Activated T-cell treated with anti-CD3 and anti-CD28 coated beads, Interleukin-2, amount 50 U/mL, for 1 hour (primary cell): ENCODE results near the gene NADSYN1.
"Not testable (repeated sequence)": the region's sequence is repeated elsewhere in the genome, so short reads cannot be mapped to it uniquely, and the experiment has no call there.

Experiments used
- DNase-seq: peaks from one replicate; pipeline ENCODE4 v3.0.0-alpha.2; 2020

The NADSYN1 gene

GRCh38 chr11:71530602-71531001 lies 77.6 kb downstream of the NADSYN1 start:
- DNase-seq: no peak

GRCh38 chr11:71532036-71532610 lies 79.1 kb downstream of the NADSYN1 start:
- no peak for DNase-seq

DNA sequence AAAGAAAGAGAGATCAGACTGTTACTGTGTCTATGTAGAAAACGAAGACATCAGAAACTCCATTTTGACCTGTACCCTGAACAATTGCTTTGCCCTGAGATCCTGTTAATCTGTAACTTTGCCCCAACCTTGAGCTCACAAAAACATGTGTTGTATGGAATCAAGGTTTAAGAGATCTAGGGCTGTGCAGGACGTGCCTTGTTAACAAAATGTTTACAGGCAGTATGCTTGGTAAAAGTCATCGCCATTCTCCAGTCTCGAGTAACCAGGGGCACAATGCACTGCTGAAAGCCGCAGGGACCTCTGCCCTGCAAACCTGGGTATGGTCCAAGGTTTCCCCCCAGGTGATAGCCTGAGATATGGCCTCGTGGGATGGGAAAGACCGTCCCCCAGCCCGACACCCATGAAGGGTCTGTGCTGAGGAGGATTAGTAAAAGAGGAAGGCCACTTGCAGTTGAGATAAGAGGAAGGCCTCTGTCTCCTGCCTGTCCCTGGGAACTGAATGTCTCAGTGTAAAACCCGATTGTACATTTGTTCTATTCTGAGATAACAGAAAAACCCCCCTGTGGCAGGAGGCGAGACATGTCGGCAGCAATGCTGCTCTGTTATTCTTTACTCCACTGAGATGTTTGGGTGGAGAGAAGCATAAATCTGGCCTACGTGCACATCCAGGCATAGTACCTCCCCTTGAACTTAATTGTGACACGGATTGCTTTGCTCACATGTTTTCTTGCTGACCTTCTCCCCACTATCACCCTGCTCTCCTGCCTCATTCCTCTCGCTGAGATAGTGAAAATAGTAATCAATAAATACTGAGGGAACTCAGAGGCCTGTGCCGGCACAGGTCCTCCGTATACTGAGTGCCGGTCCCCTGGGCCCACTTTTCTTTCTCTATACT lies 82.0 kb downstream of the NADSYN1 start:
- DNase-seq: not testable (repeated sequence)

GRCh38 chr11:71535825-71536224 lies 82.8 kb downstream of the NADSYN1 start:
- no peak for DNase-seq

DNA sequence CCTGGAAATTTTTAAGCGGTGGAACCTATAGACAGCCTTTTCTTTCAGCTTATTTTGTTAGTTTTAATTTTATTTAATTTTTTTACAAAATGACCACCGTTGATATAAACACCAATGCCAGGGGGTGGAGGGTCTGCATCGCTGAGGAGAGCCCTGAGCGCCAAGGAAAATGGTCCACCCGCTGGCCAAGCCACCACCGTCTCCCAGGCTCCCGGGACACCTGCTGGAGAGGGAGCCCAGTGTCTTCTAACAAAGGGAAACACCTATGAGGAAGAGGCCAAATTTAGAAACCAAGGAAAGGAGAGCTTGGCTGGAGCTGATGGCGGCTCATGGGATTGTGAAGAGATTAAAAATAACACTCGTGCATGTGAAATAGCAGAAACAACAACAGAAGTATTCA lies 84.5 kb downstream of the NADSYN1 start:
- no peak for DNase-seq

DNA sequence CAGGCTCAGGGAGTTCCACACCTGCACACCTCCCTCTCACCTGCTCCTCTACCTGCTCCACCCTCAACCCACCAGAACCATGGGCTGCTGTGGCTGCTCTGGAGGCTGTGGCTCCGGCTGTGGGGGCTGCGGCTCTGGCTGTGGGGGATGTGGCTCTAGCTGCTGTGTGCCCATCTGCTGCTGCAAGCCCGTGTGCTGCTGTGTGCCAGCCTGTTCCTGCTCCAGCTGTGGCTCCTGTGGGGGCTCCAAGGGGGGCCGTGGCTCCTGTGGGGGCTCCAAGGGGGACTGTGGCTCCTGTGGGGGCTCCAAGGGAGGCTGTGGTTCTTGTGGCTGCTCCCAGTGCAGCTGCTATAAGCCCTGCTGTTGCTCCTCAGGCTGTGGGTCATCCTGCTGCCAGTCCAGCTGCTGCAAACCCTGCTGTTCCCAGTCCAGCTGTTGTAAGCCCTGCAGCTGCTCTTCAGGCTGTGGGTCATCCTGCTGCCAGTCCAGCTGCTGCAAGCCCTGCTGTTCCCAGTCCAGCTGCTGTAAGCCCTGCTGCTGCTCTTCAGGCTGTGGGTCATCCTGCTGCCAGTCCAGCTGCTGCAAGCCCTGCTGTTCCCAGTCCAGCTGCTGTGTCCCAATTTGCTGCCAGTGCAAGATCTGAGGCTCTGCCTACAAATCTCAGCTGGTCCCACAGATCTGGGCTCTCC lies 85.1 kb downstream of the NADSYN1 start, which contains the start of gene KRTAP5-8:
KRTAP5-8 (plus strand) TSS at position 49 of the 689 bp plus-strand sequence; CDS start at position 80, 31 bp downstream.
- DNase-seq: not testable (repeated sequence)

- no peak for DNase-seq
Observed at GRCh38 chr11:71538666-71538990, 85.6 kb downstream of the NADSYN1 start.

- no peak for DNase-seq
Observed at GRCh38 chr11:71539017-71539416, 86.0 kb downstream of the NADSYN1 start.

DNA sequence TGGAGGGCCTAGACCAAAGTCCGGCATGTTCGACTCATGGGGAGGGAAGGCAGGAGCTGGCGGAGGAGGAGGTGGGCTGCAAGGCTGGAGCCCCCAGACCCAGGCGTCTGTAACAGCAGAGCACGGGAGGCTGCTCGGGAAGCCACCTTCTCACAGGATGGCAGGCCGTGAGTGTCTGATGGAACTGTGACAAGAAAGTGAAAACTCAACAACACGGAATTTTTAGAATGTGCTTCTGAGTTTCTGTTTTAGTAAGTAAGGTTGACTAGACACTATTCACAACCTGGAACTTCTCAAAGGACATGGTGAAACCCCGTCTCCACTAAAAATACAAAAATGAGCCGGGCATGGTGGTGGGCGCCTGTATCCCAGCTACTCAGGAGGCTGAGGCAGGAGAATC lies 87.0 kb downstream of the NADSYN1 start:
- not testable (repeated sequence) for DNase-seq

DNA sequence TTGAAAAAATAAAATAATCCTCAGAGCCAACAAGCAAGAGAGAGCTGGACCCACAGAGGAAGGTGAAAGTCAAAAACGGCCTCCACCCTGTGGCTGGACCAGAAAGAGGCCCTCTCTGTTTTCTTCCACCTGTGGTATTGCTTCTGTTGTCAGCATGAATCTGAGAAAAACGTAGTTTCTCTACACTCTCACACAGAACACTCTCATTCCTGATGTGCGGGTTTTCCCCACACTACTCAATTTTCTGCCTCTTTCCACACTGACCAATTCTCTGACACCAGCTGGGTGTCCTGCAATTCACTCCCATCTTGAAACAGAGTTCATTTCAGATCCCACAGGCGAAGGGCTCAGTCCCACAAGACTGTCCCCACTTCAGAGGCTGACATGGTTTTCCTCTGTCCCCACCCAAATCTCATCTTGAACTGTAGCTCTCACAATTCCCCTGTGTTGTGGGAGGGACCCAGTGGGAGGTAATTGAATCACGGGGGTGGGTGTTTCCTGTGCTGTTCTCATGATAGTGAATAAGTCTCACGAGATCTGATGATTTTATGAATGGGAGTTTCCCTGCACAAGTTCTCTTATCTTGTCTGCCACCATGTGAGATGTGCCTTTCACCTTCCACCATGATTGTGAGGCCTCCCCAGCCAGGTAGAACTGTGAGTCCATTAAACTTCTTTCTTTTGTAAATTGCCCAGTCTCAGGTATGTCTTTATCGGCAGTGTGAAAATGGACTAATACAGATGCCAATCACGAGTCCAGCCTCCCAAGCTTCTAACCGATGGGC lies 87.7 kb downstream of the NADSYN1 start:
- not testable (repeated sequence) for DNase-seq

DNA sequence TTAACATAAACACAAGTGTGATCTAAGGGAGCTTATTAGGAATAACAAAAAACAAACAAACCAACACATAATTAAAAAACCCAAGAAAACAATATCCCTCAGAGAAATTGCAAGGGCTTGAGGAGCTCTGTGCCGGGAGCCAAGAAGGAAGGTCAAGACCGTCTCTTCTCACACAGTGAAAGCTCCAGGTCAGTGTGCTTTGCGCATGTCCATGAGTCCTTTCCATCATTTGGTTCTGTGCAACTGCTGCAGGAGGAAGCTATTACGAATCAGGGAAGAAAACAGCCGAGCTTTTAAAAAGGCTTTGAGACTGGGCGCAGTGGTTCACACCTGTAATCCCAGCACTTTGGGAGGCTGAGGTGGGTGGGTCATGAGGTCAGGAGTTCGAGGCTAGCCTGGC lies 89.4 kb downstream of the NADSYN1 start:
- DNase-seq: no peak

- DNase-seq: no peak
Observed at GRCh38 chr11:71542879-71543777, 90.1 kb downstream of the NADSYN1 start.

GRCh38 chr11:71543866-71544265 lies 90.9 kb downstream of the NADSYN1 start:
- no peak for DNase-seq

DNA sequence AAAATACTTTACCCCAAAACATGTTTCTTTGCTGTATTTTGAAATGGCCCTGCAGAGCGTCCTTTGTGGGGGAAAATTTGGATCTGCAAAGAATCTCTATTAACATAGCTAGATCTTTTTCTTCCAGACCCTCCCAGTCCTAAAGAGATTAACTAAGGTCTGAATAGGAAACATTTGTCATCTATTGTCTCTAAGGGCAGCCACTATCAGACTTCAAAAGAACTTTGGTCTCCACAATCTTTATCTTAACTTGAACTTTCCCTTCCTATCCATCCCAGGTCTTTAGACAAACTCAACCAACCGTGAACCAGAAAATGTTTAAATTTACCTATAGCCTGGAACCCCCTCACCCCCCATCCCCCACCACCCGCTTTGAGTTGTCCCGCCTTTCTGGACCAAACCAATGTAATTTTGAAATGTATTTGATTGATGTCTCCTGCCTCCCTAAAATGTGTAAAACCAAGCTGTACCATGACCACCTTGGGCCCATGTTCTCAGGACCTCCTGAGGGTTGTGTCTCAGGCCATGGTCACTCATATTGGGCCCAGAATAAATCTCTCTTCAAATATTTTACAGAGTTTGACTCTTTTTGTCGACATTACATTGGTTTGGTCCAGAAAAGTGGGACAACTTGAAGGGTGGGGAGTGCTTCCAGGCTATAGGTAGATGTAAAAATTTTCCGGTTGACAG lies 91.7 kb downstream of the NADSYN1 start:
- DNase-seq: no peak

- no peak for DNase-seq
Observed at GRCh38 chr11:71545405-71545966, 92.5 kb downstream of the NADSYN1 start.

GRCh38 chr11:71548120-71548519 lies 95.1 kb downstream of the NADSYN1 start, which contains the start of gene KRTAP5-9:
TSS of gene KRTAP5-9 (plus strand) at chr11:71548420. CDS start at chr11:71548658, 238 bp downstream.
- no peak for DNase-seq

DNA sequence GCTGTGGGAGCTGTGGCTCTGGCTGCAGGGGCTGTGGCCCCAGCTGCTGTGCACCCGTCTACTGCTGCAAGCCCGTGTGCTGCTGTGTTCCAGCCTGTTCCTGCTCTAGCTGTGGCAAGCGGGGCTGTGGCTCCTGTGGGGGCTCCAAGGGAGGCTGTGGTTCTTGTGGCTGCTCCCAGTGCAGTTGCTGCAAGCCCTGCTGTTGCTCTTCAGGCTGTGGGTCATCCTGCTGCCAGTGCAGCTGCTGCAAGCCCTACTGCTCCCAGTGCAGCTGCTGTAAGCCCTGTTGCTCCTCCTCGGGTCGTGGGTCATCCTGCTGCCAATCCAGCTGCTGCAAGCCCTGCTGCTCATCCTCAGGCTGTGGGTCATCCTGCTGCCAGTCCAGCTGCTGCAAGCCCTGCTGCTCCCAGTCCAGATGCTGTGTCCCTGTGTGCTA lies 95.7 kb downstream of the NADSYN1 start:
- DNase-seq: no peak
